HG03159 (cell line): ENCODE data around the gene NWD2.

Experiments used
- ATAC-seq: cut with Tn5 transposase; IDR thresholded peaks from one replicate; pipeline ENCODE4 v1.9.1; 2021; ENCODE audit warnings: mild to moderate bottlenecking, moderate library complexity; ENCODE audit not compliant: unreplicated experiment

NWD2 gene

DNA sequence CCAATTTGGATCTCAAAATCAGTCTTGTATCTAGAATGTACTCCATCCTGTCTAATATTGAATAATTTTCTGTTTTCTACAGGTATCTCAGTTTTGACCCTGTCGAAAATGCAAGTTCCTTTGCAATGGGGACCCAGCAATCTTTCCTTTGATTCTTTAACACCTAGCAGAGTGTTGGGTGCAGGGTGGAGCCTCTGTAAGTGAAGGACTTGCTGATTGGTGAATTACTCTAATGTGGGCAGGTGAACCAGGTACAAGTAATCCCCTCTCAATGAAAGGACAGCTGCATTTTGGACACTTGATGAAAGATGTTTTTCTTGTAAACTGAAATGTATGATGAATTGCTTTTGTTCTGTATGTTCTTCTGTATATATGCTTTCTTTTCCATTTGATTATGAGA lies 54.9 kb downstream of the NWD2 start:
- ATAC-seq: no peak

- ATAC-seq: no peak
Measured at GRCh38 chr4:37304612-37305011, 60.1 kb downstream of the NWD2 start.

DNA sequence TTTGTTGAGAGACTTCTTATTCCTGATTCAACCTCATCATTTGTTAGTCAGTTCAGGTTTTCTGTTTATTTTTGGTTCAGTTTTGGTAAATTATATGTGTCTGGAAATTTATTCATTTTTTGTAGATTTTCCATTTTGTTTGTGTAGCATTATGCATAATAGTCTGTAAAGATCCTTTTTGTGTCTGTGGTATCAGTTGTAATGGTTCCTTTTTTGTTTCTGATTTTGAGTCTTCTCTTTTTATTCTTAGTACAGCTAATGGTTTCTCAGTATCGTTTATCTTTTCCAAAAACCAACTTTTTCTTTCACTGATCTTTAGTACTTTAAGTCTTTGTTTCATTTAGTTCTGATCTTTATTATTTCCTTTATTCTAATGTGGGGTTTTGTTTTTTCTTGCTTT lies 61.4 kb downstream of the NWD2 start:
- ATAC-seq: no peak

DNA sequence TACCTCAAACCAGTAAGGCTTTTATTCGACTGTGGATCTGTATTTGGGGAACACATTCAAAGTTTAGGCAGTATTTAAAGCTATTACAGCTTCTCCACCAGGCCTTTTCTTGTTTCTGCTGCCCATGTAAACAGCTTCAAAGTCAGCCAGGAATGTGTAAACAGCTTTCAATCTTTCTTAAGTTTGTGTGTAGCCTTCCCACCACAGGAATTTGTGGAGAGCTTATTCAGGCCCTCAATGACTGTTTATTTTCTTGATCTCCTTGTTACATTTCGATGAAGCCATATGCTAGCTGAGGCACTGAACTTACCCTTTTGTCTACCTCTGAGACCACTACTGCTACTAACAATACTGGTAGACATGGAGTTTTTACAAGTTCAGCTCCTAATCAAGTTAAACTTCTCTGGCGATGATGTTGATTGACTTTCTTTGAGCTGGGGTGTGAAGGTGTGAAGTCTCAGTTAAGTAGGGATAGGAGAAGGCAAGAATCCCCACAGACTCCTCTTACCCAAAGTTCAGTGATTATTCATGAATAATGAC lies 72.6 kb downstream of the NWD2 start:
- ATAC-seq: no peak

DNA sequence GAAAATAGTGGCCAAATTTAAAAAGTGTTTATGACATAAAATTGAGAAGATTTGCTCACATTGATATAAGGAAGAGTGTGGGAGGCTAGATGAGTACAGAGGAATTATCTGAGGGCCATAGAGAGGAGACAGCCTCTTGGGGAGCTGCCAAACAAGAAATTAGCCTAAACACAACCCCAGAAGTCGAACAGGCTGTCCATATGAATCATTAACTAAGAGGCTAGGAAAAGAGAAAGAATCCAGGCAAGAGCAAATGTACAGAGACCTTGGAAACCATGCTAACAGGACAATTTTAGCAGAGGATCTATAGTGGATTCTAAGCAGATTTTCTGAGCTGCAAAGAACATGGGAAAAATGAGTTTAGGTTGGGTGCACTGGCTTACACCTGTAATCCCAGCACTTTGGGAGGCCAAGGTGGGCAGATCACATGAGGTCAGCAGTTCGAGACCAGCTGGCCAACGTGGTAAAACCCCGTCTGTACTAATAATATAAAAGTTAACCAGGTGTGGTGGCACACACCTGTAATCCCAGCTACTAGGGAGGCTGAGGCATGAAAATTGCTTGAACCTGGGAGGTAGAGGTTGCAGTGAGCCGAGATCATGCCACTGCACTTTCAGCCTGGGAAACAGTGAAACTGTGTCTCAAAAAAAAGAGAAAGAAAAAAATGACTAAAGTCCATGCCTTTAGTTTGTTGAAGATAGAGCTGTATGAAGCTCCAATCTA lies 76.1 kb downstream of the NWD2 start:
- no peak for ATAC-seq

DNA sequence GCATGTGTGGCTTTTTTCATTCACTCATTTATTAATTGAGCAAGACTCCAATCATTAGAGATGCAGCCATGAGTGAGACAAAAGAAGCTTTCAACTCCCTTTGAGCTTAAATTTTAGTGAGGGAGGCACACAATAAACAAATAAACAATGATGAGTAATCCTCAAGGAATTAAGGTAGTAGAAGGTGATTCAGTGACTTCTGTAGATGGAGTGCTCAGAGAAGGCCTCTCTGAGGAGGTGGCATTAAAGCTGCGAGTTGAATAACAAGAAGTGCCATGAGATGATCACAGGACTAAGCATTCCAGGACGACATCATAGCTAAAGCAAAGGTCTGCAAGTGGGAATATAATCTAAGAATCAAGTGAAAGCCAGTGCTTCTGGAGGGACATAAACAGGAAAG lies 77.6 kb downstream of the NWD2 start:
- ATAC-seq: no peak

- ATAC-seq: no peak
Measured at GRCh38 chr4:37324546-37324945, 80.0 kb downstream of the NWD2 start.

GRCh38 chr4:37326852-37327251 lies 82.3 kb downstream of the NWD2 start:
- ATAC-seq: no peak

- no peak for ATAC-seq
Measured at GRCh38 chr4:37338972-37339371, 94.4 kb downstream of the NWD2 start.

- ATAC-seq: no peak
Measured at GRCh38 chr4:37358748-37359147, 114.2 kb downstream of the NWD2 start.

DNA sequence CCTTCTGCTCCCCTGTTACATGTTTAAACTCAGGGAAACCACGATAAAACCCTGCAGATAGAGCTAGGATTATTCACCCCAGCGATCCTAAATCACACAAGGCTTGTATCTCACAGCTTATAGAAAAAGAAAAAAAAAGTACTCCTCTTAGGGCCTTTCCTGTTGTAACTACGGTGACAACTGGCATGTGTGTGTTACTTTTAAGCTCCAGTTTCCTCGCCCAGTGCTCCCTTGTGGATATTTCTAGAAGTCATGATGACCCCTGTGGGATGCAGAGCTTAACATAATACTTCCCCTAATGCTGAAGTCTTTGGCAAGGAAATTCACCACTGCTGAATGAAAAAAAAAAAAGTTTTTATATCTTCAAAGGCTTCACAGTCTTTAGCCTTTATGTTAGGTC lies 114.7 kb downstream of the NWD2 start:
- ATAC-seq: no peak

GRCh38 chr4:37365888-37366287 lies 121.3 kb downstream of the NWD2 start:
- ATAC-seq: no peak

- ATAC-seq: no peak
Measured at GRCh38 chr4:37367901-37368300, 123.4 kb downstream of the NWD2 start.

- ATAC-seq: no peak
Measured at GRCh38 chr4:37370052-37370451, 125.5 kb downstream of the NWD2 start.

DNA sequence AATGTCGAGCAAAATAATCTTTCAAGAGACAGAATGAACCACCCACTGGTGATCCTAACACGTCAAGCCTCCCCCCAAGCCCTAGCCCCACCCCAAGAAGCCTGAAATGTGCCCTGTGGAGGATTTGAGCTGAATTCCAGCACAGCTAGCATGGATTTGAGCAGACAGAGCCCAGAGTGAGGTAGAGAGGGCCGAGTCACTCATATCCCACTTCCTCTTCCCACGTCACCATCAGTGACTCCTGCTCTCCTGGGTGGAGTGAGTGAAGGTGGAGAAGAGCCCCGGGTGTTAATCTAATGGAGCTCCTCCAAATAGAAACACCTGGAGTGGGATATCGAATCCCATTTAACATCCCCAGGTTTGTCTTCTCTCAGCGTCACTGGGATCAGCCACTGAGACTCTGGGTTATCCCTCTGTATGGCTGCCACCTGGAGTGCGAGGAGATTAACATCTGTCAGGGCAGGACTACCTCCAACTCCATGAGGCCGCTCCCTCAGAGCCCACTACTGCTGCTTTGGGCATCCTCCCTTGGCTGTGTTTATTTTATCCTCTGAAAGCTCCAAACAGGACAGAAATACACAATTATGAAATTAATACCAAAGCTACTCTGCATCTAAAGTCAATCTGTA lies 136.6 kb downstream of the NWD2 start:
- ATAC-seq: no peak

GRCh38 chr4:37383579-37384229 lies 139.2 kb downstream of the NWD2 start:
- peak; percentile 62 for ATAC-seq

GRCh38 chr4:37385424-37385823 lies 140.9 kb downstream of the NWD2 start:
- no peak for ATAC-seq

- ATAC-seq: no peak
Measured at GRCh38 chr4:37388681-37389365, 144.3 kb downstream of the NWD2 start.

DNA sequence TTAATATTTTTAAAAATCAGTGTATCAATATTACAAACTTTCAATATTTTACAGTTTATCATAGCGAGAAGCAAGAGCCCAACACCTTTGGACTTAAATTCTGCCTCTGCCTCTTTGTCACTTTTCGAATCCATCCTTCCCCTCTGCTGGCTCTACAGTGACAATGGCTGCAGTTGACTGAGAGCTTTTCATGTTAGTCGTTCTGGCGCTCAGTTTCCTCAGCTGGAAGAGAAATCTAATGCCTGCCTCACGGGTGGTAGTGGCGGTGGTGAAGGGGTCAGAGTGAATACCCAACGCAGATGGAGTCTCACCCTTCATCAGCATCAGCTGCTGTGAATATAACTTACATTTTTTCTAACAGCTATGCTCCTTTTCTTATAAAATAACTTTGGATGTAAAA lies 144.8 kb downstream of the NWD2 start:
- ATAC-seq: no peak

DNA sequence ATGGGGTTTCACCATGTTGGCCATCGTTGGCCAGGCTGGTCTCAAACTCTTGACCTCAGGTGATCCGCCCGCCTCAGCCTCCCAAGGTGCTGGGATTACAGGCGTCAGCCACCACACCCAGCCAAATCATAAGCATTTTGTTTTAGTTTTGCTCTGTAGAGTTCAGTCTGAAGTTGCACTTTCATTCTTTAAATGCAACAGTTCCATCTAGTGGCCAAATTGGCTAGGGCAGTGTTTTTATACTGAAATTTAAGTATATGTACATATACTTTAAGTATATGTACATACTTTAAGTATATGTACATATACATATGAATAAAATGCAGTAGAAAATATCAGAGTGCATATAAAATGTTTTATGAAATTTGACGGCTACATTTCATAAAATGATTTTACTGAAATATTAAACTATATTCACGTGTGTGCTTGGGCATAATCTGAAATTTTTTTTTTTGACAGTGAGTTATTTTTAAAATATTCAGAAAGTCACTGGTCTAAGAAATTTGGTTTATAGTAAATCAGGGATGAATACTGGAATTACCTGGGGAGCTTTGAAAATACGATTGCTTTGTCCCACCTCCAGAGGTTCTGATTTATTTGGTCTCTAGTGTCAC lies 145.5 kb downstream of the NWD2 start:
- peak; percentile 60 for ATAC-seq
